Daoy (cell line): ENCODE data around the gene CEP170B. TPM values are rescaled to one million over a fixed set of nuclear protein-coding genes. Genes with fewer than 3 reads are reported as not detected.
"Not testable (repeated sequence)": the region's sequence is repeated elsewhere in the genome, so short reads cannot be mapped to it uniquely, and the experiment has no call there.

ENCODE experiments used
- DNase-seq: peaks from one replicate; pipeline ENCODE4 v3.0.0-alpha.2; 2015; ENCODE audit warnings: low read depth
- total RNA-seq: library from RNA; depleted of rRNA; stranded (reverse); fragments of >200 nt; shearing (Covaris generic); gene quantifications from 2 replicates; pipeline ENCODE4 v1.2.3, GENCODE V29; 2014

The CEP170B gene
- total RNA-seq, 1 experiment from 2014 or later = 16.7 TPM

GRCh38 chr14:104913435-104913834 lies 48.4 kb downstream of the CEP170B start:
- no peak for DNase-seq

- DNase-seq = no peak
These were observed 52.0 kb downstream of the CEP170B start for GRCh38 chr14:104917116-104917515.

- no peak for DNase-seq
These were observed 52.9 kb downstream of the CEP170B start for GRCh38 chr14:104917993-104918392.

- DNase-seq = not testable (repeated sequence)
These were observed 54.3 kb downstream of the CEP170B start for GRCh38 chr14:104919152-104919992.

GRCh38 chr14:104919993-104920315 lies 54.9 kb downstream of the CEP170B start:
- DNase-seq = no peak

DNA sequence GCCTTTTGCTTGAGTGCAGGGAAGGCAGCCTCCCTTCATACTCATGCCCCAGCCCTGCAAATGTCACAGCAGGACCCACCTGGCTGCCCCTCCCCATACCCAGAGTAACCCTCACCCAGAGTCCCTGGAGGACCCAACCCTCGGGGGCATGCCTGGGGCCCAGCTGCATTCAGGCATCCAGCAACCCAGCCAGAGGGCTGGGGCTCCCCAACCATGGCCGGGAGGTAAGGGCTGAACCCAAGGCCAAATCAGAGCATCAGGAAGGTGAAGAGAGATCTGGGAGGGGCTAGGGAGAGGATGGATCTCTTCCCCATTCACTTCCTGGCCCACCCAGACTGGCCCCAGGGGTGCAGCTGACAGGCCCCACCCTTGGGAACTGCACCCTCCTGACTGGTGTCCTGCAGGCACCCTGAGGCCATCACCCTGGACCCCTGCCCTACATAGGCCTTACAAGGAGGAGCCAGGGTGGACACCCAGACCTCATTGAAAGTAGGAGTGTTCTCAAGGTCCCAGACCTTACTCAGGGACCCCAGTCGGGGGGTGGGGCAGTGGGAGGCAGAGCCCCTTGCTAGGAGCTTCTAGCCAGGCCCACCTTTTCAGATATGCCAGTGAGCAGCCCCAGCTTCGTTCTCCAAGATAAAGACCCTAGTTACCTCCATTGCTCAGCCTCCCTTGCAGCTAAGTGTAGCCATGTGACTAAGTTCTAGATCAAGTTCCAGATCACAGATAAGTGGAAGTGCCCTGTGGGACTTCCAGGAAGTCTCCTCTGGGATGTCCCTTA lies 58.8 kb downstream of the CEP170B start:
- no peak for DNase-seq

DNA sequence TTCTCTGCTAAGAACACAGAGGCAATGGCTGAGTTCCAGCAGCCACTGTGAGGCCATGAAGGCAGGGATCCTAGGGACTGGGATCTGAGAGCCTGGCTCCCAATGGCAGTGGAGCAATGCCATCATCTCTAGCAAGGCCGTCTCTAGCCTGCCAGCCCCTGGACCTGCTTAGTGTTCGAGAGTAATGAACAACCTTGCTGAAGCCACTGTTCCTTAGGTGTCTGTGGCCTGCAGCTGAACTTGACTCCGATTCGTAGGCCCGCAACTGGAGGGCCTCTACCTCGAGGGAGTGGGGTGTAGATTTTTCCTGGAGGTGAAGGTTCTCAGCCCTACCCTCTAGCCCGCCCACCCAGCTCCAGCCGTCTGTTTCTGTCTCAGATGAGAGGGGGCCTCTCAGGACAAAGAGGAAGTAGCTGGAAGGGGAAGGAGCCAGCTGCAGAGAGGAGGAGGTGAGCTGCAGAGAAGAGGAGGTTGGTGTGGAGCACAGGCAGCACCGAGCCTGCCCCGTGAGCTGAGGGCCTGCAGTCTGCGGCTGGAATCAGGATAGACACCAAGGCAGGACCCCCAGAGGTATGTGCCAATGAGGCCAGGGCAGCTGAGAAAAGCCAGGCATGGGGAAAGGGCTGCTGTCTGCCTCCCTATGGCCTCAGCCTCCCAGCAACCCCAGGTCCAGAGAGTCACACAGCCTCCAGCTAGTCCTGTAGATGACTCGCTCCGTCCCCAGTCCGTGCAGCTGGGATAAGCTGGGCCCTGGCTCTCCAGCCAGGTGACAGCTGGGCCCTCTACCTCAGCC lies 59.5 kb downstream of the CEP170B start, which contains the start of gene PLD4:
Gene PLD4 (plus strand): TSS at position 459 of the 793 bp plus-strand sequence. CDS start 2,262 bp downstream, outside the sequence.
- DNase-seq = no peak

GRCh38 chr14:104925214-104925854 lies 60.3 kb downstream of the CEP170B start:
- DNase-seq = no peak

DNA sequence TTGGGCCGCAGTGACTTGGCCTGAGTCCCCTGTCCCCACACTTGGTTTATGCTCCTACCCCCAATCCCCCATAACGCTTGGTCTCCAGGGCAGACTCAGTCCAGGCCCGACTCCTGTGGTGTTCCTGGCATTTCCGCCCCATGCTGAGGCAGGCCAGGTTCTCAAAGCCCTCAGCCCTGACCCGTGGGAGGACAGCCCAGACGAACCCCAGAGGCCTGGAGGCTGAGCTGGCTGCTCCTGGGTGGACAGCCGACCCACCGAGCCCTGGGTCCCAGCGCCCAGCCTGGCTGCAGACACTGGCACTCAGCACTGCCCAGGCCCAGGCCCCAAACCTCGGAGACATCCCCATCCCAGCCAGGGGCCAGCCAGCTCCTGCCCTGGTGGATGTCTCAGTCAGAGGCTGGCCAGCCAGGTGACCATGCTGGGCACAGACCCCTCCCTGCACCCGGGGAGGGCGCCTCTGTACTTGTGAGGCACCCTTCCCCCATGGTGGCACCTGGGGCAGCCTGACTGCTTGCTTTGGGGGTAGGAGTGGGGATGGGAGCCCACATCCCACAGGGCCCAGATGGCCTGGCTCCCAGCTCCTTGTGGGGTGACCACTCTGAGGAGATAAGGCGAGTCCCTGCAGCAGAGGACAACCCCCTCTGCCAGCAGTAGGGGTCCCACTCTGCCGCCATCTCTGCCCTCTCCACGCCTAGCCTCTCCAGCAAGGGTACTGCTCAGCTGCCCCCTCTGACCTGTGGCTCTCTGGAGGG lies 61.0 kb downstream of the CEP170B start:
- DNase-seq = peak; percentile 60

DNA sequence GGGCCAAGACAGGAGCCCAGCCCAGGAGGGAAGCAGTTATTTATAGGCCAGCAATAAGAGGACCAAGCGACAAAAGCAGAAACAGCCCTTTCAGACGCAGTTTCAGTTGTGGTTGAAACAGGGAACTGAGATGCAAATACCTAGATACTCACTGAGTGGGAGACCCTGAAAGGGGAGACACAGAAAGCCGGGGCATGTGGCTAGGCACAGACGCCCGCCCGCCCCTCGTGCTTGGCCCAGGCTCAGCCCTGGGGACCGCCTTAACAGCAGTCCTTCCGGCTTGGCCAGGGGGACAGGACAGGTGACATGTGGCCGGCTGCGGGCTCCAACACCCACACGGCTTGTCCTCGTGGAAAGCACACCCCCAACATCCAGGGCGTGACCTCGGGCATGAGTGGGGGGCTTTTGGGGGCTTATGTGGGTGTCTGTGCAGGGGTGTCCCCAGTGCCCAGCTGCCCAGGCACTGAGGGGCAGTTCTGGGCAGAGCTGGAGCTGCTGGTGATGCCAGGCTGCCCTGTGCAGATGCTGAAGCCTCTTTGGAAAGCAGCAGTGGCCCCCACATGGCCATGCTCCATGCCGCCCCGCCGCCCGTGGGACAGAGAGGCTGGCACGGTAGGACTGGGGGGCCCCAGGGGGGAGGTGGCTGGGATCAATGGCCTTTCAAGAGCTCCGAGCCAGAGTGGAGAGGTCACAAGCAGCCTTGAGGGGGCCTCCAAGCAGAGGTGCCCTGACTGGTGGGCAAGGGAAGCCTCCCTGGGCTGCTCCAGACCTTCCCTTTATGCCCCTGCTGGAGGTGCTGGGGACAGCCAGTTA lies 61.8 kb downstream of the CEP170B start:
- no peak for DNase-seq

DNA sequence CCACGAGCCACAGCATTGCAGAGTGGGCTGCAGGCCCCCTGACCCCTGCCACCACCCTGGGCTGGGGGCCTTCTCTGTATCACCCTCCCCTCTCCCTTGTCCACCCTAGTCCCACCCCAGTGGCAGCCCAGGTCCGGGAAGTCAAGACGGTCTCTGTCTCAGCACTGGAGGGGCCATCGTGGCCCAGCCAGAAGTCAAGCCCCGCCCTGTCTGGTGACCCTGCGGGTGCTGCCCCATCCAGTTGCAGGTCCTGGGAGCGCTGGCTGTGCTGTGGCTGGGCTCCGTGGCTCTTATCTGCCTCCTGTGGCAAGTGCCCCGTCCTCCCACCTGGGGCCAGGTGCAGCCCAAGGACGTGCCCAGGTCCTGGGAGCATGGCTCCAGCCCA lies 62.4 kb downstream of the CEP170B start:
- DNase-seq = no peak

GRCh38 chr14:104927901-104928300 lies 62.8 kb downstream of the CEP170B start:
- DNase-seq = no peak

DNA sequence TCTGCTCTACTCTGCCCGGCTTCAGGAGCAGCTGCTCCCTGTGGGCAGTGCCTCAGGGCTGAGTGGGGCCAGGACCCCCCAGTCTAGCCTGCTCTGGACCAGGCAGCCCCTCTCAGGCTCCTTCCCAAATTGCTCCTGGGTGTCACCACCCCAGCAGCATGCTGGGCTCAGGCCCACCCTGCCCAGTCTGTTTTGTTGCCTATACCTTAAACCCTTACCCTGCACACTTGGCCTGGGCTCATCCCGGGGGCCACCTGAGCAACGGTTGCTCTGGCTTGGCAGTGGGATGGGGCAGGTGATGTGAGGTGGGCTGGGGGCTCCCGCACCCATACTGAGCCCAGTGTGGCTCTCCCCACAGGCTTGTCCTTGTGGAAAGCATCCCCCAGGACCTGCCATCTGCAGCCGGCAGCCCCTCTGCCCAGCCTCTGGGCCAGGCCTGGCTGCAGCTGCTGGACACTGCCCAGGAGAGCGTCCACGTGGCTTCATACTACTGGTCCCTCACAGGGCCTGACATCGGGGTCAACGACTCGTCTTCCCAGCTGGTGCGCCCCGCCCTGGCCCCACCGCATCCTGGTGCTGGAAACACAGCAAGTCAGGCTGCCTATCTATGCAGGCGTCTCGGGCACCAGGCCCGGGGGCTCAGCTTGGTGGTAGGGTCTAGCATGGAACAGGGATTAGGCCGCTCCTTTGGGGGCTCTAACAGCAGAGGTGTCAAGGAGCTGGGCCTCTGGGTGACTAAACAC lies 63.5 kb downstream of the CEP170B start:
- no peak for DNase-seq

- no peak for DNase-seq
These were observed 64.5 kb downstream of the CEP170B start for GRCh38 chr14:104929268-104930230.

- DNase-seq = no peak
These were observed 65.6 kb downstream of the CEP170B start for GRCh38 chr14:104930526-104931303.

- no peak for DNase-seq
These were observed 66.3 kb downstream of the CEP170B start for GRCh38 chr14:104931304-104931770.
